ENCODE measurements around the gene PPP1R12A.
"Not testable (repeated sequence)": the region's sequence is repeated elsewhere in the genome, so short reads cannot be mapped to it uniquely, and the experiment has no call there.

PPP1R12A gene

DNA sequence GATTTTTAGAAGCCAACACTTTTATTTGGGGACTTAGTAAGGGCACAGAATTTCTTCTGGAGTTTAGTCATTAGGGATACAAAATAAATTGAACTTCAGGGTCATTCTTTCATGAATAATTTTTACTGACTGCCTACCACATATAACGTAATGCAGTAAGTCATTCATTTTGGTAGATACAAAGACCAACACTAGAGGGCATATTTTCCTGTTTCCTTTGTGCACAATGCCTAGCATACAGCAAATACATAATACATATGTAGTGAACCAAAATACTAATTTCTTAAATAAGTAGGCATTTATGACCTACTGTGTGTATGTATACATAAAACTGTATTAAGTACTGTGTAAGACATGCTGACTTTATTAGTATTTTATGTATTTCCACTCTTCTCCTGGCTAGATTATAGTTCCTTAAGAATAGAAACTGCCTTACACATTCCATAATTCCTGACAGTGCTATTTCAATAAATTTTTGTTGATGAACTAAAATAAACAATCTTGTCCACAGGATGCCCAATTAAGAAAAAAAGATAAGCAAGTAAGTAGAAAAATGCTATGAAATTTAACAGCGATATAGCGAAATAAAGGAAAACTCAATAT is 47.9 kb downstream of the PPP1R12A start:
- no peak for DNase-seq

DNA sequence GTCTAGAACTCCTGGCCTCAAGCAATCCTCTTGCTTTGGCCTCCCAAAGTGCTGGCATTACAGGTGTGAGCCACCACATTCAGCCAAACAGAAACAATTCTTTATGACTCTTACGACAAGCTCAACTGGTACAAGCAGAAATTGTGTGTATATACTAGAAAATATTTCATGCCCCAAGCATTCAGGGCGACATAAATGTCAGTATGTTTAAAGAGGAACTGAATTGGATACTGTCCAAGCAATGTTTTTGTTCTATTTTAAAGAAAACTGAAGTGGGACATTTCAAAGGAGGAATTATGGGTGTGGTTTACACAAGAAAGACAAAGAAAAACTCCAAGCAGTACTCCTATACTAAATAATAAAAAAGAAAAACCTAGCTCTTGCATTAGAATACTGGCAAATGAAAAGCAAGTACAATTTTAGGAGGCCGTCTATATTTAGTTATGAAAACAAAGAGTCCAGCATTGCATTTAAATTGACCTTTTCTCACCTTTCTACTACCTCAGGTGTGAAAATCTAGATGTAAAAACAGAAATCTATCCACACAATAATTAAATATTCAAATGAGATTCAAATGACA is 48.9 kb downstream of the PPP1R12A start:
- DNase-seq, result no peak

DNA sequence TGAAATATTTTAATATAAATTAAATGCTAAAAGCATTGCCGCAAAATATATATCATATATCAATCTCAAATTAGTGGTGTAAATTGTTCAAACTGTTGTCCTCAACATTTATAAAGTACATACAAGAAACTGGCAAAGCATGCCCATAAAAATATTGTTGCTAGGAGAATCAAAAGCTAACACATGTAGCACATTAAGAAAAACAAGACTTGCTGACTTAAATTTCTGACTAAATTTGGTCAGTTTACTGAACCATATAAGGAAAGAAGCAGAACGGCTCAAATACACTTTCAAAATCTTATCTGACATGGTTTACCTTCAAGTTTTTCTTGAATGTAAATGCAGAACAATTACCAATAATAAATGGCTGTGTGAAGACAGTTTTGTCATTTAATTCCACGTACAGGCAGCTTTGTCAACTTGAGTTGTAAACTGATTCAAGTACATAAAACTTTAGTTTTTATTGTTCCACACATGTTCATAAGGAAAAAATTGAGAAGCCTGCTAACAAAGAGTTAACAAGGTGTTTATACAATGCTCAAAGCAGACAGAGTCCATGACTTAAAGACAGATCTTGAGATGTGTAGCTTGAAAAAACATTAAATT is 50.4 kb downstream of the PPP1R12A start:
- no peak for DNase-seq

GRCh38 chr12:79883216-79883615 is 51.7 kb downstream of the PPP1R12A start:
- no peak for DNase-seq

DNA sequence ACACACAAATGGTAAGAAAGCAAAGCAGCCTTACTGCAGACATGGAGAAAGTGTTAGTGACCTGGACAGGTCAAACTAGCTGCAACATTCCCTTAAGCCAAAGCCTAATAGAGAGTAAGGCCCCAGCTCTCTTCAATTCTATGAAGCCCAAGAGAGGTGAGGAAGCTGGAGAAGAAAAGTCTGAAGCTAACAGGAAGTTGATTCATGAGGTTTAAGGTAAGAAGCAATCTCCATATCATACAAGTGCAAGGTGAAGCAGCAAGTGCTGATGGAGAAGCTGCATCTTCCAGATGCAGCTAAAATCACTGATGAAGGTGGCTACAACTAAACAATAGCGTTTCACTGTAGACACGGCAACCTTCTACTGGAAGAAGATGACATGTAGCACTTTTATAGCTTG is 53.5 kb downstream of the PPP1R12A start:
- DNase-seq, result no peak

GRCh38 chr12:79878506-79878905 is 56.4 kb downstream of the PPP1R12A start:
- DNase-seq, result not testable (repeated sequence)

DNA sequence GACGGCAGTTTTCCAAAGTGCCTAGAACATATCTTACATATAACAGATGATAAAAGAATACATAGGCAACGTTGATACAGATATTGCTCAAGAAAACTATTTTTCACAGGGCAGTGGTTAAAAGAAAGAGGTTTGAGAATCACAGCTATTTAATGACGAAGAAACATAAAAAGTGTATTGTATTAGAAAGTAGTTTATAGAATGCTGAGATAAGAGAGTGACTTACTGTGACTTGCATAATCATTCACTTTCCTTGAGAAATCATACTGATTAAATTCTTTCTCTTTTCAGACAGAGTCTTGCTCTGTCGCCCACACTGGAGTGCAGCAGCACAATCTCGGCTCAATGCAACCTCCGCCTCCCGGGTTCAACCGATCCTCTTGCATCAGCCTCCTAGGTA is 57.7 kb downstream of the PPP1R12A start:
- no peak for DNase-seq

- DNase-seq, result no peak
These were observed 60.2 kb downstream of the PPP1R12A start for GRCh38 chr12:79874665-79875064.

DNA sequence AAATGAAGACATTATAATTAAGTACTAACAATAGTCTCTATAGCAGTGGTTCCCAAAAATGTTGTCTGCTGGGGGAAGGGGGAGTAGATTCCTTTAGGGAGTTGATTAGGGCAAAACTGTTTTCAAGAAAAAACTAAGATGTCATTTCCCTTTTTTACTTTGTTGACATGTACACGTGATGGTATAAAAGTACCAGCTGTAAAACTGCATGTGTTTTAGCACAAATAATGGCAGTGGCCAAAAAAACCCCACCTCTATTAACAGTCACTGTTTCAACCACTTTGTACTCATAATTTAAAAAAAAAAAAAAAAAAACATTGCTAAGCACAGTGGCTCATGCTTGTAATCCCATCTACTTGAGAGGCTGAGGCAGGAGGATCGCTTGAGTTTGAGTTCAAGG is 61.7 kb downstream of the PPP1R12A start:
- no peak for DNase-seq

GRCh38 chr12:79871621-79872020 is 63.3 kb downstream of the PPP1R12A start:
- no peak for DNase-seq

DNA sequence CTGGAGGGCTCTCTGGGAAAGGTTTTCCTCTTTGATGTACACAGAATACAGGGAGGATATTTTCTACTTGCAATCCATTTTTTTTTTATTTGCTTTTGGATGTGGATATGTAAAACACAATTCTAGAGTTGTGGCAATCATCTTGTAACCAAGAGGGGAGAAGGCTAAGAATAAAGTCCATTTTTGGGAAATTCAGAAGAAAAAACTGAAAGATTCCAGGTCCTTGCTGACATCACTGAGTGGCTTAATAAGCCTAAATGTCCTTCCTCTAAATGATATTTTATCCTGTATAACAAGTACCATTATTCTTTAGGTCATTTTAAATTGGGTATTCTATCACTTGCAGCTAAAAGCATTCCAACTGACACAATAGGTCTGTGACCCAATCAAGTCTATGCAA is 64.0 kb downstream of the PPP1R12A start:
- DNase-seq, result no peak

- no peak for DNase-seq
These were observed 75.3 kb downstream of the PPP1R12A start for GRCh38 chr12:79859646-79860045.

- no peak for DNase-seq
These were observed 76.4 kb downstream of the PPP1R12A start for GRCh38 chr12:79858518-79858917.

DNA sequence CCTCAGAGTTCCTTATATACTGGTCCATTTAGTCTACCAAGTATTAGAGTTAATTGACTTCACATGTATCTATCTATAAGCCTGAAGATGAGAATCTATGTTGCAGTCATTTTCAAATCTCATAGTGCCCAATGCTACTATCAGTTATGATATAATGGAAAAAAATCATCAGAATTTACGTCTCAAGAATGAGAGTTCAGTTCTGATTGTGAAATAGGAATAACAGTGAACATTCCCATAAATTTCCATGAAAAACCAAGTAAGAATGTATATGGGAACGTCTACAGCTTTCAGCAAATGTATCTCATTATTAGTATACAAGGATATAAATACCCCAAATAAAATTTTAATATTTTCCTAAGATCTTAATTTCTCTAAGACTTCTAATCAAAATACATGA is 77.2 kb downstream of the PPP1R12A start:
- no peak for DNase-seq

DNA sequence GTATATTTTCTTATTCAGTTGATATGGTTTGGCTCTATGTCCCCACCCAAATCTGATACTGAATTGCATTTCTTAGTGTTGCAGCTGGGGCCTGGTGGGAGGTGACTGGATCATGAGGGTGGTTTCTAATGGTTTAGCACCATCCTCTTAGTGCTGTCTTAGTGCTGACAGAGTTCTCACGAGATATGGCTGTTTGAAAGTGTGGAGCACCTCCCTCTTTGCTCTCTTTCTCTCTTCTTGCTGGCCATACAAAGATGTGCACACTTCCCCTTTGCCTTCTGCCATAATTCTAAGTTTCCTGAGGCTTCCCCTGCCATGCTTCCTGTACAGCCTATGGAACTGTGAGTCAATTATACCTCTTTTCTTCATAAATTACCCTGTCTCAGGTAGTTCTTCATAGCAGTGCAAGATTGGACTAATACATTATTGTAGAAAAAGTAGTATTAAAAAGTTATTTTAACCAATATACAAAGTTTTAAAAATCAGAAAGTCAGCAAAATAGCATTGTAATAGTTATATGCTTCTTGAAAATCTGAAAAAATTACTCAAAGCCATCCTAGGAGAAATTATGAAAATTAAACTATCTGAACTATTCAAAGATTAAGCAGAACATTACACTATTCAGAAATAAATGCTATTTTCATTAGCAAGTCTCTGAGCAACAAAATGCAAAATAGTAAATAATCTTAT is 84.1 kb downstream of the PPP1R12A start:
- no peak for DNase-seq

GRCh38 chr12:79848339-79848738 is 86.6 kb downstream of the PPP1R12A start:
- DNase-seq, result no peak

GRCh38 chr12:79847417-79847816 is 87.5 kb downstream of the PPP1R12A start:
- DNase-seq, result no peak

DNA sequence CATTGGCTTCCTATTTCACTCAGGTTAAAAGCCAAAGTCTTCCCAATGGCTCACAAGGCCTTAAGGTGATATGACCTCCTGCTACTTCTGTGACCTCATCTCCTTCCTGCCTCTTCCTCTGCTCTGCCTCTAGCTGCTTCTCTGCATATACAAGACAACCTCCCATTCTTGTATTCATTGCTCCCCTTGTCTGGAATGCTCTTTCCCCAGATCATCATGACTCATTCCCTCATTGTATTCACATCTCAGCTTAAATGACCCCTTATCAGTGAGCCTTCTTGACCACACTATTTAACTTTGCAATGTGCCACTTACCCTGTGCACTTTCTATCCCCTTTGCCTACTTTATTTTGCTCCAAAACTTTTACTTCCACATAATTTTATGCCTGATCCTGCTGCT is 90.2 kb downstream of the PPP1R12A start:
- DNase-seq, result no peak

GRCh38 chr12:79843978-79844377 is 90.9 kb downstream of the PPP1R12A start:
- DNase-seq, result no peak

- DNase-seq, result no peak
These were observed 92.3 kb downstream of the PPP1R12A start for GRCh38 chr12:79842630-79843029.

DNA sequence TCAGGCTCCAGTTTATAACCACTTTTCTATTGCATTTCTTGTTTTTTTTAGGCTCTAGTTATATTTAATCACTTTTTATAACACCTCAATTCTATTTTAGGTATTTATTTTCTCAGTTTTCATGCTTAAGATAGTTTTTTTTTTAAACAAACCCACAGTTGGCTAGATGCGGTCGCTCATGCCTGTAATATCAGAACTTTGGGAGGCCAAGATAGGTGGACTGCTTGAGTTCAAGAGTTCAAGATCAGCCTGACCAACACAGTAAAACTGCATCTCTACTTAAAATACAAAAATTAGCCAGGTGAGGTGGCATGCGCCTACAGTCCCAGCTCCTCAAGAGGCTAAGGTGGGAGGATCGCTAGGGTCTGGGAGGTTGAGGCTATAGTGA is 93.0 kb downstream of the PPP1R12A start:
- no peak for DNase-seq

DNA sequence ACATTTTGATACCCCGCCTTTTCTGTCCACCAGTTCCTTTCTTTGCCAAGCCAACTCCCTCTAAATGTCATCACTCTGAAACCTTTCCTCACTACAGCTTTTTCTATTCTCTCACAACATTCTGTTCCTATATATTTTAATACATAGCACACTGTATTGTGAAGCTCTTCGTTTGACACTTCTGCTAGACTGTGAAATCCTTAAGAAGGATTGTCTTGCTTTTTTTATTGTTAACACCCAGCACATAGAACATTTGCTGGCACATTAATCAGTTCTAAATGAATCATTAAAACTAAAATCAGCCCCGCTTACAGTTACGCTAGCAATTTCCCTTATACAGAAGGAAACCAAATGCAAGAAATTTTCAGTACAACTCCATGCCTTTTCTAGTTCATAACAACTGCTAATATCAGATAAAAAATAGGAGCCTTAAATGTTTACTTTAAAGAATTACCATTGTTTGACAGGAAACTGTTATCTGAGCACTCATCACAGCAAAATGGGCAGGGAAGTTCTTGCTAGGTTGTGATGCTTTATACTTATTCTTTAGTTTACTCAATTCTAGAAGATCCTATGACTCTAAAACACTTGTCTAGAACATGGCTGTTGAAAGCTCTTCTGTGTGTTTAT is 93.5 kb downstream of the PPP1R12A start:
- DNase-seq, result no peak

GRCh38 chr12:79838359-79838758 is 96.5 kb downstream of the PPP1R12A start:
- no peak for DNase-seq

- no peak for DNase-seq
These were observed 97.3 kb downstream of the PPP1R12A start for GRCh38 chr12:79837575-79837974.

Data from activated CD4-positive, CD25-positive, alpha-beta regulatory T cell treated with anti-CD3 and anti-CD28 coated beads, Interleukin-2, amount 50 U/mL, for 72 hours (primary cell).